DMS114 treated with DMSO at 0.1 percent for 48 hours (cell line): ENCODE measurements around the gene TGFB2.

Experiments
- DNase-seq: peaks from one replicate; lab custom pipeline; 2025; ENCODE audit not compliant: unreplicated experiment; lab: John Stamatoyannopoulos, UW

TGFB2 gene

DNA sequence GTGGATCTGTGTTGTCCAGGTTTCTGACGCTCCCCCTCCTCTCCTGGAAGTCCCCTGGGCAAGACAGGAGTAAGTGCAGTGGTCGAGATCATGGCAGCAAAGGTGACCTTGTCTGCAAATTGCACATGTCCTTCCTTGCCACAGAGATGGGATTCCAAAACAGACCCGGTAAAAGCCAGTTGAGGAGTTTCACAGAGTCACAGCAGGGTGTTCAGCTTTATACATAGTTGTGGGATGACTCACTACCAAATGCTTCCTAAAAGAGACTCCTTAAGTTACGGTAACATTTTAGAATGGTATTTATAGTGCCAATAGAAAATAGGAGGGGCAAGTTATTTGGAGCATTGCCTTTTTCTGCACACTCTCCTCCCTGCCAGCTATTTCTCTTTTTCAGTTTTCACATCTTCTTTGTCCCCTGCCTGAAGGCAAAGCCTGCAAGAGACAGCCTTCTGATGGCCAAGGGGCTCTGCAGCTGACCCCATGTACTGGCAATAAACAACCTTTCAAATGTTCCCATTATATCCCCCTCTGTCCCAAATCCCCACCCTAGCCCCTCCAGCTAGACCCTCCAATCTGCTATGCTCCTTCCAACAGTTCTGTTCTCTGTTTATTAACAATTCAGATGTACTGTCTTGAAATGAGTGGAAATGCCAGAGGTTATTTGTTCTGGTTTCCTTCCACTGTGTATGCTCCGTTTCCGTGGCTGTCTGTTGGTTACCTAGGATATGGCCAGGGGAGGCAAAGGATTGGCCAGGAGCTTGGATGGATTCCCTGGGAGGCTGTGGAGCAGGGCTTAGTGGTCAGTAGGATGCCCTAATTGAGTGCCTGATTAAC lies 115.0 kb downstream of the TGFB2 start:
- no peak for DNase-seq

DNA sequence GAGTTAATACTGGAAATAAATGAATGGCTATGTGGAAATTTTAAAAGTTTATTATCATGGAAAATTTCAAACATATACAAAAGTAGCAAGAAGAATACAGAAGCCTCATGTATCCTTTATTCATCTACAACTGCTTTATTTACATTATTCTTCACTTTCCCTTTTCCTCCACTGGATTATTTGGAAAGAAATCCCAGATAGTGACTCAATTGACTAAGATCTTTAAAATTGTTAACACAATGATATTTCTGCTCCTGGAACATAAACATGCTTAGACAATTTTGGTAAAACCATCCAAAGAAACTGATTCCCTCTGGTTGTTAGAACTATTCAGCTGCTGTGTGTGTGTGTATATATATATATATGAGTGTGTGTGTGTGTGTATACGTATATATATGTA lies 116.2 kb downstream of the TGFB2 start:
- DNase-seq: no peak

DNA sequence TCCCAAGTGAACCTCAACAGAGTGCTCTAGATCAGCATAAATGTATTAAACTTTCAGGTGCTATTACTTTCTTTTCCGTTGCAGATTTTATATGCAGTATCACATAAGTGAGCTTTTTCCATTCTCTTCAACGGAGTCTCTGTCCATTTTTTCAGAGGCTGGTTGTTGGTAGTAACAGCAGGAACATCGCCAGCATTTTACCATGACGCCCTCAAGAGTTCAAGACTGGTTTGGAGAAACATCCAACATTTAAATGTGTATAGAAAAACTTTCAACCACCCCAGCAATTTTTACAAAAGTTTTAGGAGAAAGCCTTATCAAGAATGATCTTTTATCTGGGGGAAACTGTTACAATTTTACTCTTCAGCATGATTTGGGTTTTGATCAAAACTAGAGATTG lies 117.0 kb downstream of the TGFB2 start:
- DNase-seq: no peak

DNA sequence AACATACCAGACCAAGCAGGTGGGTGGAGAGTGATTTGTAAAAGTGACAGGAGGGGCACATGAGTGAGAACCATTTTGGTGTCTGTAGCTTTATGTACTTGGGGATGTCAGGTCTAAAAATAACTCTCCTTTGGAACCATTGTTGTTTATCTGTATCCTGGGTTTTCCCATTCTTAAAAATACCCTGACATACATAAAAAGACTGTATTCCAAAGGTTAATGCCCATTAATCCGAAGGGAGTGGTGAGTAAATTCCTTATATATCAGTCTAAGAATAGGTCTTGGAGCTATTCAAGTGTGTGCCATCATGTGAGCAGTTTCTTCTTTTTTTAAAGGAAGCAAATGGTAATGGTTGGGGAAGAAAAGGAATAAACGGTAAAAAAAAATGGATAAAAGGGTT lies 117.5 kb downstream of the TGFB2 start:
- no peak for DNase-seq

DNA sequence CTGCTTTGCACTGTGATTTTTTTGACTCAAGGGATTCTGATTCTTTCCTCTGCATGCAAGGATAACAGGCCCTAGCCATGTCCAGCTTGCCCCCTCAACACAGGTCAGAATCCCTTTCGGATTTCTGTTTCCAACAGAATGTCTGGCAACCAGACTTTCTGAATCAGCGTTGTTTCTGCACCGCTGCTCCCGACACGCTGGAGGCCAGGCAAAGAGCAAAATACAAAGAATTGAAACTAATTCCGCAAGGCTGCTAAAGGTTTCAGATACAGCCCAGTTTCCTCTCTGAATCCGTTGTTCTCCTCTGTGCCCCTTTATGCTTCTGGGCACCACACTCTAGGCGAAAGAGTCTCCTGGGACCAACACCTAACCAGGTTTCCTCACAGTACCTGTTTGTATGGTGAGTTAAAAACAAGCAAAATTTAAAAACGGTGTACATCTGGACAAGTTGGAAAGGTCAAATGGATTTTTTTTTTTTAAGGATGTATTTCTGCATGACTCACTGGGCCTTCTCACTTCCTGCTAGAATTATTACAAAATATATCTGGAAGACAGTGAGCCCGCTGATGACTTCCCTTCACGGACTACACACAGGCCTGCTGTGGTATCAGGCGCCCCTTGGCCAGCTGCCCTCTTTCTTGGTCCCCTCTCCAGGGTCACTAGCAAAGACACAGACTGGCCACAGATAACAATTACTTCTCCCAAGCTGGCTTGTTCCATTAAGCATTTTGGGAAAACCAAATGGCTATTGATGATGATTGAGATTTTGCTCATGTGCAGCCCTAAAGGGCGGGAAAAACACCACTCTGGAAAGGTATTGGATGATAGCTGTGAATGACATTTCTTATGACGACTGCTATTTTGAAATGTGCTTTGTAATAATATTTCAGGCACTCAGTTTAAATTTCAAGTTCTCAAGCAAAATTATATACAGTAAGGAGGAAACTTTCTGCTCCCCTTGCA lies 118.3 kb downstream of the TGFB2 start:
- no peak for DNase-seq

DNA sequence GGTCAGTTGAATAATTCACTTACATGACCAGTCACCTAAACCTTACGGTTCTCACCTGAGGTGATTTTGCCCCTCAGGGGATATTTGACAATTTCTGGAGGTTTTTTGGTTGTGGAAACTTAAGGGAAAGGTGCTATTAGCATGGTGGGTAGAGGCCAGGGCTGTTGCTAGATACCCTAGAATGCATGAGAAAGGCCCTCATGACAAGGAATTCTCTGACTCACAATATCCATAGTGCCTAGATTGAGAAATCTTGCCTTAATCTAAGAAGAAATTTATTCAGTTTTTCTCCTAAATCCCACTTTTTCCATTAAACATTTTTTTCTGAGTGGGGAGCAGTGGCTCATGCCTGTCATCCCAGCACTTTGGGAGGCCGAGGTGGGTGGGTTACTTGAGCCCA lies 119.7 kb downstream of the TGFB2 start:
- no peak for DNase-seq

DNA sequence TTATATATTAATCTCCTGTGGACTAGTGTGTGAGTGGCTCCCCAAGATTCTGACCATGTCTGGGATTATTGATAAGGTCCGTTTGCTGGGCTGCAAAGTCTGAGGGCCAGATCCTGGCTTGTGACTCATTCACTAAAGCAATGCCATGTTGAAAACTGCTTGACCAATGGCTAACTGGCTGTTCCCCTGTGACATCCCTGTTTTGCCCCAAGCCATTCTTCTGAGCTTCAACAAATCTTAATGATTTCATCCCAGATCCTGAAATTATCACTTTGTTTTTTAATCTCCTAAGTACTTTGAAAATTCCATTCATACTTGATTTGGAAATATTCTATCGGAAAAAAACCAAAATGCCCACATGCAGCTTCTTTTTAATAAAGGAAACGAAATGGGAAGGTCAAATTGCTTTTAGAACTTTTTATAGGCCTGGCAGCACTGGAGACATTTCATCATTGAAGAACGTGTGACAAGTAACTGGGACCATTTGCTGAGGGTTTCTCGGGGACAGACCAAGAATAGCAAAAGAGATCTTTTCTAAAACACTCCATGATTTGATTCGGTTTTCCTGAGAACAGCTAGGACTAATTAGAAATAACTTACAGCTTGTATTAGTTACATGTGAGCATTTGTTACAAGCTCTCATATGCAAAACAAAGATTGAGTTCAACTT lies 121.3 kb downstream of the TGFB2 start:
- DNase-seq: no peak

DNA sequence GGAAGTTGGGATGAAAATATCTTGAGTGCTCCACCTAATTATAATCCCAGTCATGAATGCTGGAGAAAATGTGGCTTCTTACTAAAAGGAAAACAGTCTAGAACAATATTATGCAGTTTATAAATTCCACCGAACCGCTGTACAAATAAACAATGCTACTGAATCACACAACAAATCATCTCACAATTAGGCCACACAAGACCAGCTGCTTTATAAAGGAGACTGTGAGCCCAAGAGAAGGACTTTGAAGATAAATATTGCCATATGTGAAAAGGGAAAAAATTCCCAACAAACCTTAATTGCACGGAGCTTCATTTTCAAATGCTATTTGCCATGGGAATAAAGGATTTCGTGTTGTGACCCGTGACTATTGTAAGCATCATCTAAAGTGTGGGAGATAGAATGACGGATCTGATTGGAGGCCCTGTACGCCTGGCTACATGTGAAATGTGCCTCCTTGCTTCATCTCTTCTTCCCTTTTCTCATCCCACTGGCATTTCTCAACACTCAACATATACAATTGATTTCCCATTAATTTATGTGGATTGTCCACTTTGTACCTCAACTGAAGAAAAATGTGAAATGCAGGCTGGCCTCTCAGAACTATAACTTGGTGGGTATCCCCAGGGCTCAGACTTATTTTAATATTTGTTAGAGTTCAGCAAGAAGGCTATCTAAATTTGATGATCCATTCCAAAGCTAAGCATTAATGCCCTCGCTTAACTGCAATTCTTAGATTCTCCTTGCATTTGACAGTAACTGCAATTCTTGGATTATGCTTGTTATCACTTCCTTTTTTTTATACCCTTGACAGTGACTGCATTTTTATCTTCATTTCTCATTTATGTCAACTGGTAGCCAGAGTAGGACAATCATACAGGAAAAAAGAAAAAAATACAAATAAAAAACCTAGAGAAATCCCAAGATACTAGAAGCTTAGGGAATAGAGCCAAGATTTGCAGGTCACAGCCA lies 122.3 kb downstream of the TGFB2 start:
- no peak for DNase-seq

DNA sequence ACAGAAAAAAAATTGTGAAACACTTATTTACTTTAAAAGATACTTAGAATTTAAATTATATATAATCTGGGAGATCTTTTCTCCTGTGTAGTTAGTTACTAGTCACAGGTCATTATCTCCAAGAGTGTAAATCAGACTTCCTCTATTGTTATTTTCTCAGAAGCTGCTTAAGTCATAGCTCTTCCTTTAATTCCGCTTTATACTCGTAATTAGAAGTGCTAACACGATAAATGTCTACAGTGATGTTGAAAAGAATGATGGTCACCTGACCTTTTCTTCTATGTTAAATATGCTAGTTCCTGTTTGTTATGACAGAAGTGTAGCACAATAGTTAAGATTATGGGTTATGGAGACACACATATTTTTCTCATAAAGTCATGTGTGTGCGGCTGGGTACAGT lies 123.6 kb downstream of the TGFB2 start:
- DNase-seq: no peak

DNA sequence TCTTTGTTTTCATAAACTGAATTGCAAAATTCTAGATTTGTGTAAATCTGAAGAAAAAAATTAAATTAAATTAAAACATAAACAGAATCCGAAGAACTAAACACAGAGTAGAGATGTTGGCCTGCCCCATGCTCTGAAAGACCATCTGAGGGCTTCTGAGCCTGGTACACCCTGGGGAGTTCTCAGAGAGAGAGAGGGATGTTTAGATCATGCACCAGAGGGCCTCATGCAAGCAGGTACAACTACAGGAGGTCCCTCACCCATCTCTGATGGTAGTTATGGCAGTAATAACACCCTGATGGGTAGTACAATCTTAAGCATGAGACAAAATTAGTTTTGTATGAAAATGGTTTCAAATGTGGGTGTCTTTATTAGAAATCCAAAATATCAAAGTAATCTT lies 127.7 kb downstream of the TGFB2 start:
- DNase-seq: no peak

DNA sequence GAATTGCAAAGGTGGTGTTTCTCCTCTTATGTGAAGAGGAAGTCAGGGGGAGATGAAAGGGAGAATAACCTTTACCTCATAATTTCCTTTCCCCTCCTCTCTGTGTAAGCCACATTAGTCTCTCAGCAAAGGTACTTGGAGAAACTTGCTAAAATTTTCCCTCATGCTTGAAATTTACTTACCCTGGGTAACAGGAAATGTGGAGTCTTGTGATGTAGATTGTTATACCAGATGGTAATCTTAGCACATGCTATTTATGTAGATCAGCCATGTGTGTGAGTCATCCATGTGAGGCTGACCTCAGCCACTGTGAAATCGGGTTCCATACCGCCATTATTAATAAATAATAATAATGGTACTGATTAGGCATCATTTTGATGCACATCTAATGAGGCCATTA lies 128.4 kb downstream of the TGFB2 start:
- DNase-seq: no peak

DNA sequence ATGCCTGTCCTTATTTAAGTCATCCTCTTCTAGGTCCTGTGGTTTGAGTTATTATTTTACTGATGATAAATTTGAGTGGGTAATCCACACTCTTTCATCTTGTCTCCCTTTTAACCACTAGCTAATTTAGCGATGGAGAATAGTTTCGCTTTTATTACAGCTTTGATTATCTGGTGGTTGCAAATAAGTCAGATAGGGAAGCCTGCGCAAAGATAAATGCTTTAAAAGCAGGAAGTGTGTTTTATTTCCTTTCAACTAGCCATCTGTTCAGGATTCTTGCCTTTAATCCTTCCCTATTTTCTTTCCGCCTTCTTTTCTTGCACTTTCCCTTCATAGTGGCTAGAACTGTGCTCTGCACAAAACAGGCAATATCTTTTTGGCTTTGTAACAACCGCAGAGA lies 129.0 kb downstream of the TGFB2 start:
- no peak for DNase-seq

DNA sequence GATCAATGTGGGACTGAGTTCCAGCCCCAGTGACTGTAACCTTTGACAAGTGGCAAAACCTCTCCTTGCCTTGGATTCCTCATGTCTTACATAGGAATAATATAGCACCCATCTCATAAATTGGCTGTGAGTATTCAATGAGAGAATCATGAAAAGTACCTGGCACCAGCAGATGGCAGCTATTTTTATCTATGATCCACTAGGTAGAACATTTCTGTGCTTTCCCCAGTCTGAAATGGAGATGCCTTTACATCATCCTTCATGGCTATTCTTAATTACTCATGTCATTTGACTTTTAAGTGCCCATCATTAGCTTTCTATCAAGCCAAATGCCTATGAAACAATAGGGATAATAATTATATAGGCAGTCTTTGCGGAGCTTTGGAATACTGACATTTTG lies 130.1 kb downstream of the TGFB2 start:
- DNase-seq: no peak

DNA sequence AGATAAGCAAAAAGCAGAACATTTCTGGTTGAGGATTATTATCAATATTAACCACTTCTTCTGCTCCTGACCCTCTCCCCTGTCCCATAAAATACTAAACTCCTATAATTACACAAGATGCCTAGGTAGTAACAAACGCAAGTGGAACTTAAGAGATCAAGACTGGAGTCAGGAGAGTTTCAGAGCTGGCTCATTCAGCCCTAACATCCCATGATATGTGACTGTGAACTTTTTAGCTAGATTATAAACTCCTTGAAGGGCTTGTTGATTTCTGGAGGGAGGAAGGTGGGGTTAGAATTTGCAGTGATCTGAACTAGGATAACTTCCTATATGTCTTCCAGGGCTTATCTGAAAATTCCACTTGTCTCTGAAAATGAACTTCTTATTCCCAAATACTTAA lies 130.6 kb downstream of the TGFB2 start:
- no peak for DNase-seq

DNA sequence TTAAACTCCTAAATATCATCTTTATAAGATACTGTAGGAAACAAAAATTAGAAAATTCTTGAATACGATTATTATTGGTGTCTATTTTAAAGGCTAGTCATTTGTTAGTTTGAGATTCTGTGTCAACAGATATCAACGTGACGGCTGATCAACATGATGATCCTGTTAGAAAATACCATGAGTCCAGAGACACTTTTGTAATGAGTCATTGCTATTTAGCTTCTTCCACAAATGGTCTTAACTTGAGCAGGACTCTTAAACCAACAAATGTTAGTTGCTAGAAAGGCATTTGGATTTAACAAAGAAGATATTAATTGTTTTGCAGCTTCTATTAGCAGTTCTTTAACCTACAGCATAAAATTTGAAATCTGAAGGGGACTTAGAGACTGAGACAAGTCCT lies 131.2 kb downstream of the TGFB2 start:
- no peak for DNase-seq

DNA sequence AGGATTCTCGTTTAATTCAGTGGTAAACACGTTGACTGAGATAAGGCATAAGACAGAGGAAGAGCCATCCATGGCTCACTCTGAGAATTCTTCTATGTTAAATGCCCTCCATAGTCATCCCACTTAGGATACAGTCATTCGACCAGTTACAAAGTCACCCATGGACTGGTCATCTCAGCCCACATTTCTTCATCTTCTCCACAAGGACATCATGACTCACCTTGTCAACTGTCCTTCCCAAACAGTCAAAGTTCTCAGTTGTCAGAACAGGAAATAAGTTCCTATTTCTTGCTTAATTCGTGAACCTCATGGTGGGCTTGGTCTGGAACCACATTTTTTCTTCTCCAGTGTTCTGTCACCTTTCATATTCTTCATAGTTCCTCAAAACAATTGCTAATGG lies 133.2 kb downstream of the TGFB2 start:
- no peak for DNase-seq

DNA sequence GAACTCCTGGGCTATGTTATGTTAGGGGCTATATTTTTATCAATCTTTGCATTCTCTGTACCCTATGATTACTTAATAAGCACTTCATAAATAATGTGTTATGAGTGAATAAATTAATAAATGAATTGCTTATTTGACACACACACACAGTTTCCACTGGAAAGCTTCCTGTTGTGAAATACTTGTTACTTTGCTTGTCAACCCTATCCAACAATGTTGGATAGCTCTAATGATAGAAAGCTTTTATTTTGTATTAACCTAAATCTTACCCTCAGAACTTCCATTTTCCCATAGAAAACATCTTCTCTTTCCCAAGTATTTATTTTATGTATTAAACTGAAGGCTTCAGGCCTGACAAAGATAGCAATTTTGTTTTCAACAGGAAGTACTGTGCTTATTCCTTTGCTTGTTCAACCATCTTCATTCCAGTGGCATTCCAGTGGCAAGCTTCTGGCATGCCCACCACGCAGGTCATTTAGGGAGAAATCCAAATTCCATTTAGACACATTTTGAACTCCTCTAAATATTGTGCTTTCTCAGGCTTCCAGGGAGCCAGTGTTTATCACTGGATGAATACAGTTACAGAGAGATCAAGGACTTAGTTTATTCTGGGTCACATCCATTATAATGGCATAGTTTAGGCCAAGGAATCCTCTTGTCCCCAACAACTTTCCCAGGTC lies 134.4 kb downstream of the TGFB2 start:
- no peak for DNase-seq

DNA sequence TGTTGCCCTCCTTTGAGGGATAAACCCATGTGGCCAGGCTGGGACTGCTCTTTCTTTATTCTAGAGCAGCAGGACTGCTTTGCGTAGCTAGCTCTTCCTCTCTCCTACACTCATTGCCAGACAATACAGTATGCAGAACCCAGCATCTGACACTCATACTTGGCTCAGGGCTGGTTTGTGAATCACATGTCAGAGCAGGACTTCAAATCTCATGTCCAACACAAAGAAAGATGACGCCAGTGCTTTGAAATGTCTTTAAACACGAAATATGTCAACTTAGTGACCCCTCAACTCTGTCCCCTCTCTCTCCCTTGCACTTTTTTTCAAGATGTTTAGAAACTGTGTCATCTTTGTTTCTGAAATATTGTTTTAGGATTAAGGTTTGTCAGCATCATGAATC lies 135.0 kb downstream of the TGFB2 start:
- no peak for DNase-seq

DNA sequence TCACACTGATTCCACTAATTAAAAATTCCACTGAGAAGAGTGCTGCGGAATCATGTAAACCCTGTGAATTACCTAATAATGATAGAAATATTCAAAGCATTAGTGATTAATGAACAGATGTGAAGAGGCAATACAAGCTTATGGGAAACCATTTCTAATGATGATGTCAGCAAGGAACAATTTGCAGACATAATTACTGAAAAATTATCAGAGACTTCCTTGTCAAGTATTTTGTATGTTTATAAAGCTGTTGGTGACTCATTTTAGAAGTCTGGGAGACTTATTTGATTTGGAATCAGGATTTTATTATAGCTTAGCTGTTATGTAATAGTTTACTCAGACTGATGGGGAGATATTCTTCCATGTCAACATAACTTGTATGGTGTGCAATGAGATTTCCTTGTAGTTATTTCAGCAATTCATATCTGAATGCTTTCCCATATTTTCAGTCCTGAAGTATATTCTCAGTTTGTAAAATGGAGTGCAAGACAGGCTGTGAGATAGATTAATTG lies 135.5 kb downstream of the TGFB2 start:
- no peak for DNase-seq
